HG02642 (cell line): ENCODE results near the gene CCDC146.
"Not testable (repeated sequence)": the region's sequence is repeated elsewhere in the genome, so short reads cannot be mapped to it uniquely, and the experiment has no call there.

ENCODE experiments used
- ATAC-seq: cut with Tn5 transposase; IDR thresholded peaks from one replicate; pipeline ENCODE4 v1.9.1; 2021; ENCODE audit warnings: mild to moderate bottlenecking; ENCODE audit not compliant: unreplicated experiment, poor library complexity

CCDC146 gene

DNA sequence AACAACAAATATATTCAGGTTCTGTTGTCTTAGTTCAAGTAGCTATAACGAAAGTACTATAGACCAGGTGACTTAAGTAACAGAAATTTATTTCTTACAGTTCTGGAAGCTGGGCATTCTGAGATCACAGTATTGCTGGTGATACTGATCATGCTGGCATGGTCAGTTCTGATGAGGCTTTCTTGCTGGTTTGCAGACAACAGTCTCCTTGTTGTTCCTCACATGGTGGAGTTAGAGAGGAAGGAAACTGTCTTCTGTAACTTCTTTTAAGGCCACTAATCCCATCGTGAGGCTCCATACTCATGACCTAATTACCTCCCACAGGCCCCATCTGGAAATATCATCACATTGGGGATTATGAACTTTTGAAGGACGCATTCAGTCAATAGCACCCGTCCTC, 17.9 kb downstream of the CCDC146 start:
- not testable (repeated sequence) for ATAC-seq

DNA sequence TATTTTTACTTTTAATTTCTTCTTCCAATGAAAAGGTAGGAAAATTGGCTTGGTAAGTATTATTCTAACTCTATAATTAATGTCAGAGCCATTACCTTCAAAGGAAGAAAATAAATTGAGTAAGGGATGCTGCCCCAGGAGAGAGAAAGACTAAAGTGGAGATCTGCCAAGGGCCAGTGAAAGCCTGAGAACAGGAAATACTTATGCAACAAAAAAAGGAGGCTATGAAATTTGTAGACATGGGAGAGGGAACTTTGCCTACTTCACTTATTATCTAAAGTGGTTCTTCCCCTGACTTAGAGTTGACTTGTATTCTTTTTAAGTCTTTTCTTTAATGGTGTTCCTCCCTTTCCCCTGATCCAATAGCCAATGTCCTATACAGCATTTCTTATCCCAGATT, 29.8 kb downstream of the CCDC146 start:
- not testable (repeated sequence) for ATAC-seq

DNA sequence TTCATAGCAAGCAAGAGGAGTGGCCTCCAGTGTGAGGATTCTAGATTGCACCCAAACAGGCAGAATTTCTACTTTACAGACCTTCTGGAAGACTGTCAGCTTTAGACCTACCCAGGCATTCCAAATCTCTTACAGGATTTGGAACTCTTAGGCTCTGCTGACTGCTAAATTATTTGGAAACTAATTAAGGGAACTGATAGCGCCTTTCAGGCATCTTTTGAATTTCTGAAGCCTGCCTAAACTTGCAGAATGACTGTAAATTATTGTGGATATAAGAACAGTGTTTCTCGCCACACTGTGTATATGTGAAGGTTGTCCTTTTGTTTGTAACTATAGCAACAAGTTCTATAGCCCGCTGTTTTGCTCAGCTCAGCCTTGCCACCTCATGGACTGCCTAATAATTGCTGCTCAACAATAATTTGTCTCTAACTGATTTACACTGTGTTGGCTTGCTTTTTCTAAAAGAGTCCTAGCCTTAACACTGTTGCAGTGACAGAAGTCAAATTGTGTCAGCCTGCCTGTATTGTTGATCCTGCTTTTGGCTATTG, 32.6 kb downstream of the CCDC146 start:
- ATAC-seq, result peak; percentile 50

DNA sequence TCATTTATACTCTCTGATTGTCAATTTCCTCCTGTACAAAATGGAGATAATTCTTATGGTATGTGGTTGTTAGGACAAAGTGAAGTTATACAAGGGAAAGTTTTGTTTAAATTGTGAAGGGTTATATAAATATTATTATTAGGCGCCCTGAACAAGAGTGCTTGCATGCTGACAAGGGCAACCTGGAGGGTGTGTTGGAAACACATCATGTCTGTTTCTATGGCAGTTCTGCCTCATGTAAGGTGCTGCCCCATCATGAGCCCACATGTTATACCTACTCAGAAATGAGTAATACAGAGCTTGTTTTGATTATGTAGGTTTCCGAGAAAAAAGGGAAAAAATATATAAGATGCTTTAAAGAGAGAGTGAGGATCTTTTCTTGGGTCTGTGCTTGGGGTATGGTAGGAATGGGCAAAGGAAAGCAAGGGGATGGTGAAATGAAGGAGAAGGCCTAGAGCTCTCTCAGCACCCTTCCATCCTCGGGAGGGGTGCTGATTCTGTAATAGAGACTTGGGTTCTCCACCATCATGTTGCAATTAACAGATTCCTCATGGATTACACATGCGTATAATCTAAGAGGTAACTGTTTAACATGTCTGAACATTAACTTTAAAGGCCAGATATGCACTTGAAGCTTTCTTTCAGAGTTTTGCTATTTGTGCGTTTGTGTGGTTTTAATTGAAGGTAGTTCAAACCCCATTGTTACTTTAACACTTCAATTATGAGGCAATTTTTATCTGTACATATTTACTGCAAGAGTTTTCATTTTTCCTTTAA, 33.4 kb downstream of the CCDC146 start:
- ATAC-seq, result not testable (repeated sequence)

DNA sequence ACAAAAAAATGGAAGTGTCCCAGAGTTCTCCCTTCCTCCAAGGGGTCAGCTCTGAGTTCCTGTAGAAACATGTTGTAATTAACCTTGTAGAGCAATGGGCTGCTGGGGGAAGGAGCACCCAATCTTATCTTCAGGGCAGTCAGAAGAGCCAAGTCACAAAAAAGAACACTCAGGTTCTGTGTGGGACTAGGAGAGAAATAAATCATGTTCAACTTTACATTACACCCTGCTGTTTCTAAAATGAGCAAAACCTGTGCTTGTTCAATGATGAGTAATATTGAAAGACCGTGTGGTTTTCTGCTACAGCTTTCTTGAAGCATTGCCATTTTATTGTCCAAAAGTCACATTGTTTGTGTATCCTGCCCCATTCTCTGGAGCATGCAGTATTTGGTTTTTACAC, 34.6 kb downstream of the CCDC146 start:
- ATAC-seq, result peak; percentile 82

DNA sequence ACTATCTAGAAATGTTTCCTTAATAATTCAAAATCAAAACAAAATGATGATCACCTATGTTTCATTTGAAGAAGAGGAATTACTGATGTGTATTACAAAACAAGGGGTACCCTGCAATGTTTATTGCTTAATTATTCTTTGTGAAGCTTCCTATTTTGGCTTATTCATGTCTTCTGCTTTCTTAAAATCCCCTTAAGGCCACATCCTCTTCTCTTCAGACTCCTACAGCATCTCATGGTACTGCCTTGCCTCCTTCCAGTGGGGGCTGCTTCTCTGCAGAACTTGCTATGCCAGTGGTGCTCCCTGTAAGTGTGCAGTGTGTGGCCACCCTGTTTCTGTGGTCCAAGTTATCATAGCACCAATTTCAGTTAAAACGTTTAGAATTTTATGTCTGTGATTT, 35.0 kb downstream of the CCDC146 start:
- peak; percentile 62 for ATAC-seq

DNA sequence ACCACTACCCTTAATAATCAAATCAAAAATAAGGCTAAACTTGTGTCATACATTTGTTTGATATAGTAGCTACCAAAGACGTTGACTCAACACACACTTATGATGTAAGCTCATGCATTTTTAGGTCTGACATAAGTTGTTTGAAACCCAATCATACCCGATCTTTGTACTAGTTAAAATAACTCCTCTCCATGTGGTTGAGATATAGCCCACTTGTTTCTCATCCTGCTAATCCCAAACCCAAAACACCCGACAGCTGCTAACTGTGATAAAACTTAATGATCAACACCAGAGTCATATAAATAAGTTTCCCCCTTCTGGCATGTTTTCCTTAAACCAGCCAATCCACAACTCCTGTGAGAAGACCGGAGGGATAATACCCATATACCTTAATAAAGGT, 48.7 kb downstream of the CCDC146 start:
- not testable (repeated sequence) for ATAC-seq

DNA sequence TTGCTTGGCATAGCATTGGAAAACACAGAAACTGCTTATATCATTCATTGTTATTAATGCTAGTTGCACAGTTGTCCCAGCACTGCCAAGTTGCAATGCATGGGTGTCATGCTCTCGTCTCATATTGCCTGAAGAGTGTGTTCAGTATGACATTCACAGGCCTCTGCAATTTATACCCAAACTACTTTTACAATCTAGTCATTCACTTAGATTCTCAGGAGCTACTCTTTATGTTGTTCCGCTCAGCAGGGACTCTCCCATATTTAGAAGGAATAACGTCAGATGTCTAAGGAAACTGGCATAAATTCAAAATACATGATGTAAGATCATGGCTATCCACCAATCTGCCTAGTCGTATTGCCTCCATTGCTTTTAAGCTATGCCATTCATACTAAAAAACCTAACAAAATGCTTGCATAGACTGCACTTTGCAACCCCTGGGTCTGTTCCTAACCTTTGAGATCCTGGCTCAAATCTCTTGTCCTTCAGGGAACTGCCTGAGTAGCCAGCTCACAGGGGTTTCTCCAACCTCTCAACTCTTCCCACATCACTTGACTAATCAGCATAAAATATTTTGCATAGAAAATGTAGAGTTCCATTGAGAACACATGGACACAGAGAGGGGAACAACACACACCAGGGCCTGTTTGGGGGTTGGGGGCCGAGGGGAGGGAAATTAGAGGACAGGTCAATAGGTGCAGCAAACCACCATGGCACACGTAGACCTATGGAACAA, 50.2 kb downstream of the CCDC146 start:
- ATAC-seq, result not testable (repeated sequence)

DNA sequence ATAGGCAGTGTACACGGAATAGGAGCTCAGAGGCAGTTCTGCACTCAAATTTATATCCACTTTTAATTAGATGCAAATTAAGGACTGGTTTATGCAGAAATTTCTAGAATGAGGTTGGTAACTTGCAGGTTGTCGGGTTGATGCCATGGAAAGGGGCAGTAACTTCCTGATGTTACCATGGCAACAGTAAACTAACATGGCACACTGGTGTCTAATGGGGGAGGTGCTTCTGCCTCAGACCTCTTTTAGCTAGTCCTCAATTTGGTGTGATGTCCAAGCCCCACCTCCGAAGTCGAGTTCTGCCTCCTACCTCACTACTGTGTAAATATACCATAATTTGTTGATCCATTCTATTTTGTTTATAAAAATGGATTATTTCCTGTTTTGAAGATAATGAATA, 52.0 kb downstream of the CCDC146 start:
- not testable (repeated sequence) for ATAC-seq

DNA sequence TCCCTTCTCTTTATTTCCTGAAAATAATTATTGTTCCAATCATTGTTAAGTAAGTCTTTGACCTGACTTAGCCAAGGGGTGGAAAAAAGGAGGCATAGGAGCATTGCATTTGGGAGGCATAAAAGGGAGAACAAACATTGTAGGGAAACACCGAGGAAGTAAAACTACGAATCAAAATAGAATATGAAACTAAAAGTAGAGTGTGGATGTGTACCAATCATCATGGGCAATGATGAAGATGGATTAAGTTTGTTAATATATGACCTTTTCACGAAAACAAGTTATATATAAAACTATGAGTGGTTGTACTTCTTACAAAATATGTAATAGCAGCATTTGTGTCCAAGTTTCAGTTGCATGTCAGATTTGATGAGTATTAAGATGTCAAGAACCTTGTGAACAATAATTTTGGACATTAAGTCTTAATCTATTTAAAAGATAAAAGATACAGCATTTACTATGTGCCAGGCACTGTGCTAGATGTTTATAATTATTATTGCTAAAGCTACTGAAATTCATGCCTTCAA, 52.9 kb downstream of the CCDC146 start:
- peak; percentile 64 for ATAC-seq

DNA sequence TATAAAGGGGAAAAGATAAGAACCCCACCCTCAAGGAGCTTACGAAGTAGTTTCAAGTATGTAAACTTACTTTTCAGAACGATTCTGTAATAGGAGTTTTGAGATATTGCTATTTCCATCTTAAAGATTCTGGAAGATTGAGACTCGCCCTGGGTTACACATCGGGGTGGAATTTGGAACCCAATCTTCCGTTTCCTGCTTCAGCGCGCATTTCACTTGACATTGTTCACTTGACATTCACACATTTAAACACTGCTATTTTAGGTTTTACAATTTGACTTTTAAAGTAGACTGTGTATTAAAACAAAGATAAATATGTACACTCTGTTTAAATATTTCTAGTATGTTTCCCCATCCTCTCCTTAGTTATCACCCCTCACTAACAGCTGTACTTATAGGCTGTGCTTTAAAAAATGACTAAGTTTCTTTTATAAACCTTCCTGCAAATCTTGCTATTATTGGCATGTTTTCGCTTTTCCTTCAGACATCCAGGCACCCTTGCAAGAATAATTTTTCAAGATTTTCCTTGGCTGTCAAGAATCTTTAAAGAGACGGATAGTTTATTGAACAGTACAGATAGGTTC, 55.0 kb downstream of the CCDC146 start:
- ATAC-seq, result not testable (repeated sequence)

DNA sequence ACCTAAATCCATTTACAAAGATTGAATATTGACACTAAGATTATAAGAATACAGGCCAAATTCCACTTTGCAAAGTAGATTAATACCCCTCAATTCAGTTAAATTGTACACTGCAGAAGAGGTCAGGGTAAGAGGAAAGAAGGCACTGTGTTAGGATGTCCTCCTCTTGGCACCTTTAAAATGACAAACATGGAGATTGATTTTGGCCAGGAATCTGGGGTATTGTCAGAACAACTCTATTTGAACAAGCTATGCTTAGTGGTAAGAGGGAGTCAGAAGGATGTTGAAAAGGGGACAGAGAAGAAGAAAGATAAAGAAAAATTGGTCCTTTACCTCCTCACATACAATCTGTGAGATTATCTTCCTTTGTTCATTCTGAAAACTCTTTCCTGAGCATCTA, 55.6 kb downstream of the CCDC146 start:
- ATAC-seq, result not testable (repeated sequence)

DNA sequence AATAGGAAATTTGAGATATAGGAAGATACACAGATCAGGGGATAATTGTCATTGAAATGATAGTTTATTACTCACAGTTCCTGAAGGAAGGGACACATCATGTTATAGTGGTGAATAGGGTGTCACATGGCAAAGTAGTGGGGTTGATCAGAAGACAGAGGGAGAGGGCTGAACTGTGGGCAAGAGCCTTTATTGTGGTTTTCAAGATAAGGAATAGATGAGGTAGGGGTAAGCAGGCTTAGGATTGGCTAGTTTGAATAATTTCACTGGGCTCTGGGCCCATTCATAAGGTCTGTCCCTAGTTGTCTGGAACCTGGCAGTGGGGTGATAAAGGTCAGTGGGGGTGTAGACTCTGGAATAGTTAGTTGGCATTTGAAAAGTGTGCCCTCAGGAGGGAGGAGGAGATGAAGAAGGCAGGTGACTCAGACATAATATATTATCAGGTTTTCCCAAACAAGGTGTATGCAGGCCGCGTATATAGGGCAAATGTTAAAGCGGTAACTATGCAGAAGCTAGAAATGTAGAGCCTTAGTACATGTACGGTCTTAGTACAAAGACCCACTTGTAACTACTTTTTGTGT, 58.7 kb downstream of the CCDC146 start:
- no peak for ATAC-seq

DNA sequence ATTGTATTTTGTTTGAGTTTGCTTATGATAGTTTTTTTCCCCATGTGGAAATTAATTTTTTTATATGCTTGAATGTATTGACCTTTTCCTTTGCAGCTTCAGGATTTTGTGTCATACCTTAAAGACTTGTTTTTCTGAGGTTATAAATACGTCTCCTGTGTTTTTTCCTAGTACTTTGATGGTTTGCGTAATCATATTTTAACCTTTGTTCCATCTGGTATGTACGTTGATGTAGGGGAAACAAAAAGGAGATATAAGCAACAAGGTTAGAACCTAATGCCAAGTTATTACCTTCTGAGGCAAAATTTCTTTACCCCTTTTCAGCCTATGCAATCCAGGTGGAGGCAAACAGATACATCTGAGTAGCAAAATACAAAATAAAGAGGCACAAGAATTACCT, 59.3 kb downstream of the CCDC146 start:
- no peak for ATAC-seq

DNA sequence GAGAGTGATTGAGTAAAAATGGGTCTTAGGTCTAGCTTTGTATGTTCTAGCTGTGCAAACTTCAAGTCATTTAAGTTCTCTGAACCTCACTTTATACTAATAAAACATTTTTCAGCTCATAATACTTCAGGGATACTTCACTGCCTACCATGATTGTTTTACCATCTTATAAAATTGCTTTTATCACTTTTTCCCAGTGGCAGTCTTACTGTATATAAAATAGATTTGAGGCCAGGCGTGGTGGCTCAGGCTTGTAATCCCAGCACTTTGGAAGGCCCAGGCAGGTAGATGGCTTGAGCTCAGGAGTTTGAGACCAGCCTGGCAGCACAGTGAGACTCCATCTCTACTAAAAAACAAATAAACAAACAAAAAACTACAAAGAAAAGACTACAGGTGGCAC, 59.8 kb downstream of the CCDC146 start:
- ATAC-seq, result no peak

DNA sequence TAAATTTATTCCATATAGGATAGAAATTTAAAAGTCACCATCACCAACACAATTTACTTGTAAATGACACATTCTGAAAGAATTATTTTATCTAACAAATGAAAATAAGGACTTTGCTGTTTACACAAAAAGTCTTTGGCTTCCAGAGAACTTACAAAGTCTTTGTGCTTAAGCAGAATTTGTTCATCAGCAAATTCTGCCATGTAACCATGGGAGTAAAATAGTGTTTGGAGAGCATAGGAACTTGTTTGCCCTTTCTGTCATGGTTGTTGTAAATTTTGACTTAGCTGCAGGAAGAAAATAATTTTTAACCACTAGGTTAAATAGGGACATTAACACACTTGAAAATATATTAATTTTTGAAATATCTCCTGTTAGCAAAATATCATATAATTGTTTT, 62.0 kb downstream of the CCDC146 start:
- ATAC-seq, result no peak

DNA sequence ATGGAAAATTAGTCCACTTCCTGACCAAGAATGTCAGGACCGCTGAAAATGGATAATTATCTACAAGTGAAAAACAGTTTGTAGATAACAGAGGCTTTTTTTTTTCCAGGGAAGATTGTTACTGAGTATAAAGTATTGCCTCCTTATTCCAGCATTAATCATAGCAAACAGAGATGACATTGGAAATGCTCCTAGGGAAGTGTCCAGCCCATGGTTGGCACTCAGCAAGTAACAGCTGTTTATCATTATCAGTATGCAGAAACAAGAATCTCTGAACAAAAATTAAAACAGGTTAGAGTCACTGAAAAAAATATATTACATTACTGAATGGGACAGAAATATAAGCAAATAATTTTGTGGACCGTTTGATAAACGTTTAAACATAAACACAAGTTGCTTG, 62.6 kb downstream of the CCDC146 start:
- ATAC-seq, result no peak

DNA sequence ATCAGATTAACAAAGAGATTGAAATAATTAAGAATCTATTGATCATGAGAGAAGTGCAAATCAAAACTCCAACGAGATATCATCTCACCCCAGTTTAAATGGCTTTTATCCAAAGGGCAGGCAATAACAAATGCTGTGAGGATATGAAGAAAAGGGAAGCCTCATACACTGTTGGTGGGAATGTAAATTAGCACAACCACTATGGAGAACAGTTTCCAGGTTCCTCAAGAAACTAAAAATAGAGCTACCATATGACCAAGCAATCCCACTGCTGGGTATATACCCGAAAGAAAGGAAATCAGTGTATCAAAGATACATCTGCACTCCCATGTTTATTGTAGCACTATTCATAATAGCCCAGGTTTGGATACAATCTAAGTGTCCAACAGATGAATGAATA, 63.5 kb downstream of the CCDC146 start:
- ATAC-seq, result no peak

DNA sequence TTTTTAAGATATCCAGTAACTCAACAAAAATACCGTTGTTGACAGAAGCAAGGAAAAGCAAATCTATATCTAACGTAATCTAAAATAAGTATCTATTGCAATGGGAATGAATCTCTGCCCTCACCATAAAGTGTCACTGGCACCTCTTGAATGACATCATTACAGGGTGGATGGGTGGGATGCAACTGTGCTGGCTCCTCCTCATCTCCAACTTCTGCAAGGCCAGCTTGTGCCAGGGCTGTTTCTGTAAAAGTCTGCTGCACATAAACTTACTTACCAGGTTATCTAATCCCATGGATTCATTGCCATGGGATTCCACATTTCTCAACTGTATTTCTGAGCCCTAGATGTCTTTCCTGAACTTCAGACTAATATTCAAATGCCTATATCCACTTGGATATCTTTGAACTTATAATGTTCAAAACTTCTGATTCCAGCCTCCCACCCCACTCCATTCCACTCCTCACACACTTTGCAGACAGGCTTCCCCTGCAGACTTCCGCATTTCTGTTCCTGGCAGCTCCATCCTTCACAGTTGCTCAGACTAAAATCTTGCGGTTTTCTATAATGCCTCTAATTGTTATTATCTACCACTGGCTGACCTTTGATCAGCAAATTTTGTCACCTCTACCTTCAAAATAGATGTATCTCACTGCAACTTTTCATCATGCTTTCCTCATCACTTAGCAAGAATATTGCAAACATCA, 66.5 kb downstream of the CCDC146 start:
- ATAC-seq, result no peak

DNA sequence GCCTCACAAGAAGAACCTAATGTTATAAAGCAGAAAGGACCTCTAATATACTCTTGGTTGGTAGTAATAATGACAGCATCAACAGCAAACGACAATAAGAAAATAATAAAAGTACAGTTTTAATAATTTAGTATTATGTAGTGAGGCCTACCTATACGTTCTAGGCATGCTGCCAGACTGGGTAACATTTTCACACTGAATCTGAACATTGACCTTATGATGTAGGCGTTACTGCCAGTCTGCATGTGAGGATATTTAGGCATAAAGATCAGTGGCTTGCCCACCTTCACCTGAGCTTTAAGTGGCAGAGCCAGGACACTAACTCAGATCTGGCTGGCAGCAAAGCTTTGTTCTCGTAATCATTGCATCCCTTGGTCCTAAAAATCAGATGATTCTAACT, 74.7 kb downstream of the CCDC146 start:
- no peak for ATAC-seq
